Activated CD8-positive, alpha-beta memory T cell treated with anti-CD3 and anti-CD28 coated beads, Interleukin-2, amount 50 U/mL, for 24 hours (primary cell): Measurements from ENCODE around the gene C22orf39.

Experiments
- DNase-seq: peaks from one replicate; pipeline ENCODE4 v3.0.0-alpha.2; 2020; ENCODE audit errors: extremely low read depth

C22orf39 gene

DNA sequence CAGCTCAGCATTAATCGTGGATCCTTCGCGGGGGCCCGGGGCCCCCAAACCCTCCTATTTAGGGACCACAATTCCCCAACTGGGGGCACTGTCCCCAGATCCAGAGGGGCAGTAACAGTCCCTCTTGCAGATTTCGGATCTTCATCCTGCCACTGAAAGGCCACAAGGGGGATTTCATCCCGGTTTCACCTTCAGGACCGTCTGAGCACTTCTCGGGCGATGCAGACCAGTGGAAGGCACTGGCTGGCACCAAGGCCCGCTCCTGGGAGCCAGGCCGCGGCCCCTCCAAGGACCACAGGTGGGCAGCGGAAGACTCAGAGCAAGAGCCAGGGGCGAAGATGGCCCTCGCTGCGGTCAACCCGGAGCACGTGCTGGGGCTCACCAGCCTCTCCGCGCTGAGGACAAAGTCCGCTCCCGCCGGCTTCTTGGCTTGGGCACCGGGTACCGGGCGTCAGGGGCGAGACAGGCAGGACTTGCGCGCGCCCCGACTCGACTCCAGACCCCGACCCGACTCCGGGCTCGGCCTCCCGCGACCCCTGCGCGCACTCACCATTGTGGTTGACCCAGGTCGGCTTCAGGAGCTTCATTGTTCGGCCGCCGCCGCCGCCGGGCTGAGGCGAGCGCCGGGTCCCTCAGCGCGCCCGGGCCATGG lies 16.5 kb downstream of the C22orf39 start:
- DNase-seq, result no peak

- DNase-seq, result no peak
These were observed 17.3 kb downstream of the C22orf39 start for GRCh38 chr22:19429950-19430889.

- DNase-seq, result no peak
These were observed 23.4 kb downstream of the C22orf39 start for GRCh38 chr22:19424186-19424500.

DNA sequence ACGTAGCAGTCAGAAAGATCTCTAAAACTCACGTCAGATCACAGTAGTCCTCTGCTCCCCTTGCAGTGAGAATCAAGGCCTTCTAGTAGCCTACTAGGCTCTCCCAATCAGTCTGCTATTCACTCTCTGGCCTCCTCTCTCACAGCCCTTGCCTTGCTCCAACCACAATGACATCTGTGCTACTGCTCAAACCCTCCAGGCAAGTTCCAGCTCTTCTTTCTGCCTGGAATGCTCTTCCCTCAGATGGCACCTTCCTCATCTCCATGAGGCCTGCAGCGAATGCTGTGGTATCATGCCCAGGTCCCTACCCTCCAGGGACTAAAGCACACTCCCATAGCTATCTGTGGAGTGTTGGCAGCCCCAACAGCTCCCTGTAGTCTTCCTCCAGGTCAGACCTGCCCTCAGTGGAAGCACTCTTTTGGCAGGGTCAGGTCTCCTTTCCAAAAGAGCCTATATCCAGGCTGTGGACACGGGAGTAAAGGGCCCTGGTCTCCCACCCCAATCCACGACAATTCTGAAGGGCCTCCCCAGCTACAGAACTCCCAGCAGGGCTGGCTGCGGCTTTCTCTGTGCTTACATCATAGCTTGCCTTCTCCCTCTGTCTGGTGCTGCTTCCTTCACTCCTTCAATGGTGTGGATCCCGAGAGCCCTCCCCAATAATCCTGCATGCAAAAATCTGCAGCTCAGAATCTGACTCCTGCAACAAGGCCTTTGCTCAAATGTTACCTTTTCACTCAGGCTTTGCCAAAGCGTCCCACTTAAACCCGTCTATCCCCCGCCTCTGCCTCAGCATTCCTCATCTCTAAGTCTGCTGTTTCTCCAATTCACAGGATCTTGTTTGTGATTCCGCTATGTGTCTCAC lies 24.8 kb downstream of the C22orf39 start:
- no peak for DNase-seq

GRCh38 chr22:19420321-19420720 lies 27.2 kb downstream of the C22orf39 start:
- DNase-seq, result no peak

DNA sequence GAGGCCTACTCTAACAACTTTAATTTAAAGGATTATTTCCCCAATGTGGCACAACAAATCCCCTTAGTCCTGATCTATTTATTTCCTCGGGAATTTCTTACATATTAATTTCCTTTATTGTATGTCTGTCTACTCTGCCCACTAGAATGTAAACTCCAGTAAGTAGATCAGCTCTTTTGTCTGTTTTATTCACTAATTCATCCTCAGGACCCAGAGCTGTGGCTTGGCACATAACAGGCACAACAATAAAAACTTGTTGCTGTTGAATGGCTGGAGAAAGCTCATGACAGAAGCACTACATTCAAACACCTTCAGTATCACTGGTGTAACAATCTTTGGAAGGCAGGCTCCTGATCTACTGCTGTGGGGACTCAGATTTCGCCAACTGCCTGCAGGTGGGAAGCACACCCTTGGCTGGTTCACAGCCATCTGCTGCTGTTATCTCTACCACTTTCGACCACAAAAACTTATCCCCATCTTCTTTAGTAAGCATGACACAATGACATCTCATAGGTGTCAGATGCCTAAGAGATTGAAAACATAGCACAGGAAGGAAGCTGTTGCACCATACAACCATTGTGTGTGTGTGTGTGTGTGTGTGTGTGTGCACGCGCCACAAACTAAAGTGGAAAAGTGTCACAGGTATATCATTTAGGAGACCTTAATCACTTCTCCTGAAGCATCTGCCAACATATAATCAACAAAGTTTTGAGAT lies 27.9 kb downstream of the C22orf39 start:
- DNase-seq, result no peak

DNA sequence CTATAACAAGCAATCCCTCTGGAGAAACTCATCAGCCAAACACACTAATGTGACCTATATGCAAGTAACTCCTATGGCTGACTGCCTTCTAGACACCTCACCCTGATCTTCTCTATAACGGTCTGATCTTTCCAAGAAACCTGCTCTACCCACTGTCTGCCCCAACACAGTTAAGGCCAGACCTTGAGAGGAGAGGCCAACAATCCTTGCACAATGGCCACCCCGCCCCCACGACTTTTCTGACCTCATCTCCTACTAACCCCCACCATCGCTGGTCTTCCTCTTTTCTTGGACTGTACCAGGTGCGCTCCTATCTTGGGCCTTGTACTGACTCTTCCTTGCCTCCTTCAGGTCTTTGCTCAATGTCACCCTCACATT lies 28.4 kb downstream of the C22orf39 start:
- DNase-seq, result no peak

- DNase-seq, result no peak
These were observed 34.6 kb downstream of the C22orf39 start for GRCh38 chr22:19412923-19413322.

DNA sequence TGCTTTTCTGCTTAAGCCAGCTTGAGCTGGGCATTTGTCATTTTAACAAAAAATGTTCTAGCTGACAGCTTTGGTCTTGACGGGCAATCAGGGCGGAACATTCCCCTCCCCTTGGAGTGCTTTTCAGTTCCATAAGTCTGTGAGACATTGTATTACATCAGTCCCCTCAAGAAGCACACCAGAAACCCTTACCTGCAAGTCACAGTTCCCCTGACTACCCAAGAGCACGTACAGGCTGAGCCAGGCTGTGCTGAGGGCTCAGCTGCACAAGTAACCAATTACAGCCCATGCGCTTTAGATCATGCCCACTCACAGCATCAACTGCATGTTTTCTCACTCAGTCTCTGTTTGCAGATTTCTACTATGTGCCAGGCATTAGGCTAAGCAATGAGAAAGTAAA lies 35.0 kb downstream of the C22orf39 start:
- no peak for DNase-seq

- no peak for DNase-seq
These were observed 35.8 kb downstream of the C22orf39 start for GRCh38 chr22:19411690-19412045.

- DNase-seq, result no peak
These were observed 36.4 kb downstream of the C22orf39 start for GRCh38 chr22:19410941-19411689.

DNA sequence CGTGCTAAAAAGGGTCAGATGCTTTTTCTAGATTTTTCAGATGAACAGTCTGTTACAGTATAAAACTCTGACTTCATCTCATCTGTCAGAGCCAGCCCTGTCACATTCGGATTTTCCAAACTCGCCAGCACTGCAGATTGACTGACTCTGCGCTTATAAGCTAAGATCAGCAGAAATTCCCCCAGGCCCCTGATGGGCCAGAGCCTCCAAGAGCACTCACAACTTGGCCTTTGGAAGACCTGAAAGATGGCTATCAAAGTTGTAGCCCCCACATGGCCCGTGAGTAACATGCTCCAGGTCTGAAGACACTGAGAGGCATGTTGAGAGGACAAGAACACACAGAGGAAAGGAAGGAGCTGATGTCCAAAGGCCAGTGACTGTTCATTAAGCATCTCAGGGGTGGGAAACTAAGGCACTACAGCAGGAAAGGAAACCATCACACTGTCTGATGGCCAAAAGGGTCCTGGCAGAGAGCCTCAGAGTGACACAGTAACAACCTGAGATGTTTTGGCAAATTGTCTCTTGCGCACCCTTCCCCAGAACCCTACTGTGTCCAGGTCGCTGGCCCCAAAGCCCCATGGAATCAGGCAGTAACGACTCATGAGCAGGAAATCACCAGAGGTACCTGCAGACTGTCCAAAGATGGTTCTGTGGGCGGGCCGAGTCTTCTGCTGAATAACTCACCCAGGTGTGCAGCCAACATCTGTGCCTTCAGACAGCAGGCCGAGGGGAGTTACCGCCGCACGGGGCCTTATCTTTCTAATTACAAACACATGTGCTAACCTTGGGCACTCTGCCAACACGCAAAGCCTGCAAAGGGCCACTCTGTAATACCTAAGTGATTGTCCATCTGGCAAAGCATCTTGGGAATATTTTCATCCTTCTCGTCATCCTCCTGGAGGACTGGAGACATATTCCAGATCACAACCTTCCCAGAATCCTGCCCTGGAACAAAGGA lies 39.6 kb downstream of the C22orf39 start:
- no peak for DNase-seq

DNA sequence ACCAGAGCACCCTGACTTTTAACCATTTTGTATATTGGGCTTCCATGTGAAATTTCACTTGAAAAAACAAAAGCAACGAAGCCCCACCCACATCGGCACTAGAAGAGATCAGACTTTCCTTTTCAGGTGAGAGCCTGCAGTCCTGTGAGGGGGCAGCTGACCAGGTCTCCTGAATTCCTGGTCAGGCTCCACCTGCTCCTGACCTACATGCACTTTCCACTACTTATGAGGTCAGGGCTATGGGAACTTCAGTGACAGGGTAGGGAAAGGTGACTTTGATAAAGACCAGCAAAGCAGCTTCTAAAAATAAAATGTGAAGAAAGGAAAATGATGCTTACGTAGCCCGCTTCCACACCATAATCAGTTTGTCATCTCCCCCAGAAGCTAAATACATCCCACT lies 40.7 kb downstream of the C22orf39 start:
- no peak for DNase-seq

DNA sequence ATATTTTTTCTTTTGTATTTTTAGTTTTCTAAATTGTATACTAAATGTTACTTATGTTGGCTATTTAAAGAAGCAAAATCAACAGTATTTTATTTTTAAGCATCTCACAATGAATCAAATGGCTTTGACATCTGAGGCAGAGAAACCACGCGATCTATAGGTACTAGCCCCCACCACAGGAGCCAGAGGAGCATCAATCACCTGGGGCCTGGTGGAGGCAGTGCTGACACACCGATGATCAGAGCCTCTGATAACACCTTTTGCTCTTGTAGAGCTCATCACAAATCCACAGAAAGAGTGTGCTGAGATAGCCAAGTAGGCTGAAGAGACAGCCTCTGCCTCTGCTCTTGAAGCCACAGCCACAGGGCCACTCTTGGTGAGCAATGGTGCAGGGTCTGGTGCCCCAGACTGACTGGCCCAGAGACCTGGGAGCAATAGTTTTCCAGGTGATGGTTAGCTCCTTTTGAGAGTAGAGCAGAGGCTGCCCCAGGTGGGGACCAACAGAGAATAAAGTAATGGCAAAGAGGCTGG lies 41.2 kb downstream of the C22orf39 start:
- DNase-seq, result no peak

GRCh38 chr22:19405652-19406051 lies 41.9 kb downstream of the C22orf39 start:
- no peak for DNase-seq

GRCh38 chr22:19405133-19405532 lies 42.4 kb downstream of the C22orf39 start:
- no peak for DNase-seq

GRCh38 chr22:19404676-19405075 lies 42.8 kb downstream of the C22orf39 start:
- DNase-seq, result no peak

DNA sequence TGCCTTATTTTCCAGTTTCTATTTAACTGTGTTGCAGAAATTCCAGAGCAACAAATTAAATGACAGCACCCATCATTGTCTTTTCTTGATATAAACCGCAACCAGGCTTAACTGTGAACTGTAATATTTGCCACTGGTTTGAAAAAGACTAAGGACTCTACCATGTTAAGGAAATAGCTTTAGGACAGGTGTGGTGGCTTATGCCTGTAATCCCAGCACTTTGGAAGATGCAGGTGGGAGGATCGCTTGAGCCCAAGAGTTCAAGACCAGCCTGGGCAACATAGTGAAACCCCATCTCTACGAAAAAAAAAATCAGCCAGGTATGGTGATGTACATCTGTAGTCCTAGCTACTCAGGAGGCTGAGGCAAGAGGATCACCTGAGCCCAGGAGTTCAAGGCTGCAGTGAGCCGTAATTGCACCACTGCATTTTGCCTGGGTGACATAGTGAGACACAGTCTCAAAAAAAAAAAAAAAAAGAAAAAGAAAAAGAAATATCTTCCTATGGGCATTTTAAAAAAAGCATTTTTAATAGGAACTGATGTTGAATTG lies 44.8 kb downstream of the C22orf39 start:
- no peak for DNase-seq

DNA sequence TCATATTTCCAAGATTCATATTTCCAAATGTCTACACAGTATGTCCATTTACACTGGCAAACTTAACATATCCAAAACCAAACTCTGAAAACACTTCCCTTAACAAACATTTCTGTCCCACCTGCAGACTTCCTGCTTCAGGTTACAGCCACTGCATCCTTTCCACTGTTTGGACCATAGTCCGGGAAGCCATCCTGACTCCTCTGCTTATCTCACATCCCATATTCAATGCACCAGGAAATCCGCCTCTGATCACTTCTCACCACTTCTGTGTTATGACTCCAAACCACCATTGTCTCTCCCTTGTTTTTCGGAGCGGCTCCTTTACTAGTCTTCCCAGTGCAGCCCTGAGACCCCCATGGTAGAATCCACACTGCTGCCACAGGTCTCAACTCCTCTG lies 46.0 kb downstream of the C22orf39 start:
- no peak for DNase-seq
